CD4-positive, alpha-beta T cell treated with Interleukin-10 for 1 hour (primary cell): ENCODE results near the gene KCNQ1OT1.
"Not testable (repeated sequence)": the region's sequence is repeated elsewhere in the genome, so short reads cannot be mapped to it uniquely, and the experiment has no call there.

Experiments used
- DNase-seq: peaks from one replicate; pipeline ENCODE4 v3.0.0-alpha.2; 2020

Gene KCNQ1OT1

GRCh38 chr11:2650343-2650867 lies 49.4 kb downstream of the KCNQ1OT1 start:
- DNase-seq = no peak

GRCh38 chr11:2649848-2650247 lies 49.9 kb downstream of the KCNQ1OT1 start:
- DNase-seq = no peak

- no peak for DNase-seq
These were observed 50.4 kb downstream of the KCNQ1OT1 start for GRCh38 chr11:2649400-2649799.

DNA sequence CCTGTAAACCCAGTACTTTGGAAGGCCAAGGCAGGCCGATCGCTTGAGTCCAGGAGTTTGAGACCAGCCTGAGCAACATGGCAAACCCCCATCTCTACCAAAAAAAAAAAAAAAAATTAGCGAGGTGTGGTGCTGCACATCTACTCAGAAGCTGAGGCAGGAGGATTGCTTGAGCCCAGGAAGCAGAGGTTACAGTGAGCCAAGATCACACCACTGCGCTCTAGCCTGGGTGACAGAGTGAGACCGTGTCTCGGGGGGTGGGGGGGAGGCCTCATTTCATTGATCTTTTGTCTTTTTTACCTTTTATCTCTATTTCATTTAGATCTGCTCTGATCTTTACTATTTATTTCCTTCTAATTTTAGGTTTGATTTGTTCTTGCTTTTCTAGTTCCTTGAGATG lies 51.8 kb downstream of the KCNQ1OT1 start:
- no peak for DNase-seq

GRCh38 chr11:2647167-2647566 lies 52.6 kb downstream of the KCNQ1OT1 start:
- no peak for DNase-seq

DNA sequence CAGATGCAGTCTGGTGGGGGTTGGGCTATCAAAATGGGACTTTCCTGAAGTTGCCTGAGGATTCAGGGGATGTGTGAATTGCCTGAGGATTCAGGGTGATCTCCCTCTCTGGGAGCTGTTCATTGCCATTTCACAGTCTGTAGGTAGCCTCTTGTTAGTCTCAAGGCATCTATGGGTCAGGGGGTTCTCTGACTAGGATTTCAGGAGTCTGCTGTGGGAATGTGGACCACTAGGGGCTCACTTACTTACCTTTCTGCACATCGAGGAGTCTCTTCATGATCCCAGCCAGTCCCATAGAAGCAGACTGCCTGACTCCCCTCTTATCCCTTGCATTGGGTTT lies 54.0 kb downstream of the KCNQ1OT1 start:
- no peak for DNase-seq

GRCh38 chr11:2644844-2645778 lies 54.7 kb downstream of the KCNQ1OT1 start:
- no peak for DNase-seq

GRCh38 chr11:2643746-2644145 lies 56.0 kb downstream of the KCNQ1OT1 start:
- no peak for DNase-seq

DNA sequence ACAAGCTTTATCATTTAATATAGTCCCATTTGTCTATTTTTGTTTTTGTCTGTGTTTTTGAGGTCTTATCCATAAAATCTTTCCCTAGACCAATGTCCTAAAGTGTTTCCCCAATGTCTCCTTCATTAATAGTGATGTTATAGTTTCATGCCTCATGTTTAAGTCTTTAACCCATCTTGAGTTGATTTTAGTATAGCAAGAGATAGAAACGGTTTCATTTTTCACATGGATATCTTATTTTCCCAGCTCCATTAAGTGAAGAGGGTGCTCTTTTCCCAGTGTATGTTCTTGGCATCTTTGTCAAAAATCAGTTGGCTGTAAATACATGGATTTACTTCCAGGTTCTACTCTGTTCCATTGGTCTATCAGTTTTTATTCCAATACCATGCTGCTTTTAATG lies 58.2 kb downstream of the KCNQ1OT1 start:
- DNase-seq = no peak

DNA sequence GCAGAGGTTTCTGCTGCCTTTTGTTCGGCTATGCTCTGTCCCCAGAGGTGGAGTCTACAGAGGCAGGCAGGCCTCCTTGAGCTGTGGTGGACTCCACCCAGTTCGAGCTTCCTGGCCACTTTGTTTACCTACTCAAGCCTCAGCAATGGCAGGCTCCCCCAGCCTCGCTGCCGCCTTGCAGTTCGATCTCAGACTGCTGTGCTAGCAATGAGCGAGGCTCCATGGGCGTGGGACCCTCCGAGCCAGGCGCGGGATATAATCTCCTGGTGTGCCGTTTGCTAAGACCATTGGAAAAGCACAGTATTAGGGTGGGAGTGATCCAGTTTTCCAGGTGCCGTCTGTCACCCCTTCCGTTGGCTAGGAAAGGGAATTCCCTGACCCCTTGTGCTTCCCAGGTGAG lies 60.0 kb downstream of the KCNQ1OT1 start:
- DNase-seq = not testable (repeated sequence)

- DNase-seq = no peak
These were observed 68.6 kb downstream of the KCNQ1OT1 start for GRCh38 chr11:2631161-2631560.

GRCh38 chr11:2630679-2631078 lies 69.1 kb downstream of the KCNQ1OT1 start:
- no peak for DNase-seq

GRCh38 chr11:2625183-2625582 lies 74.6 kb downstream of the KCNQ1OT1 start:
- no peak for DNase-seq

- no peak for DNase-seq
These were observed 77.9 kb downstream of the KCNQ1OT1 start for GRCh38 chr11:2621894-2622293.

DNA sequence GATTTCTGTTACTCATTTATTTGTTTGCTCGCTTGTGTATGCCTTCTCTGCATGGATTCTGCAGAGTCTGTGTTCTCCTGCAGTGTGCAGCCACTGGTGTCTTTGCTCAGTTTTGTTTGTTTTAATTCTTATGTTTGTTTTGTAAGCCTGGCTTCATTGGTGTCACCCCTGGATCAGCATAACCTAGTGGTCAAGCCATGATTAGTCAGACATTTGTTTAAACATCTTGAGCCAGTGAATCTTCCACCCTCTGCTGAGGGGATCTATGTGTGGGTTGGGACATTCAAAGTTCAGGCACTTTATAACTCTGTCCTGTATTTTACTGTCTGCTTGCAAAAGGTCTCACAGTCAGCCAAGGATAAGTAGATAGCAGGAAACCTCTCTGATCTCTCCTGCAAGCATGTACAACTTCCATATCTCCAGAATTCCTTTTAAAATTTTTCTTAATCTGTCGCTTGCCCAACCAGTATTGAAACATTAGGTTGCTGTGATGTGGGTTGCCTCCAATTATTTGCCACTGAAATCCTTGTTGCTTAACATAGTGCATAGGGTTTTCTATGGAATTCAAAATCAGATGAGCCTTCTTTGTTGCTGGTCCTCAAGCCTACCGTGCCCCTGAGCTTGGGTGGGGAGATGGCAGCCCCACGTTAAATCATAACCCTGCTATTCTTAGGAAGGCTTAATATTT lies 86.8 kb downstream of the KCNQ1OT1 start:
- DNase-seq = no peak

- DNase-seq = no peak
These were observed 90.4 kb downstream of the KCNQ1OT1 start for GRCh38 chr11:2609345-2609744.

DNA sequence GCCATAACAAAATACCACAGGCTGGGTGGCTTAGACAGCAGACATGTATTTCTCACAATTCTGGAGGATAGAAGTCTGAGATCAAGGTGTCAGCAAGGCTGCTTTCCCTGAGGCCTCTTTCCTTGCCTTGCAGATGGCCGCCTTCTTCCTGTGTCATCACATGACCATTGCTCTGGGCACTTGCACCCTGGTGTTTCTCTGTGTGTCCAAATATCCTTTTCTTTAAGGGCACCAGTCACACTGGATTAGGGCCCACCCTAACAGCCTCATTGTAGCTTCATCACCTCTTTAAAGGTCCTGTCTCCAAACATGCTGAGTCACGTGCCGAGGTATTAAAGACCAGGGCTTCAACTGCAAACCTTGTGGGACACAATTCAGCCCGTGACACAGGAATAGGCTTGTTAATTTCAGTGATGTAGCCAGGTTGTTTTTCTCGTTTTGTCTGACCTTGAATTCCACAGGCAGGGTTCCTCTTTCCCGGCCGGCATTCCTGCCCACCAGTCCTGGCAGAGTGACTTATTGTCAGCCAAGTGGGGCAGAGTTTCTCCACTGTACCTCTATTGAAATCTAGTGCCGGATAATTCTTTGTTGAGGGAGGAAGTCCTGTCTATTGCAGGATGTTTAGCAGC lies 100.1 kb downstream of the KCNQ1OT1 start:
- no peak for DNase-seq

- DNase-seq = no peak
These were observed 104.6 kb downstream of the KCNQ1OT1 start for GRCh38 chr11:2595204-2595603.

DNA sequence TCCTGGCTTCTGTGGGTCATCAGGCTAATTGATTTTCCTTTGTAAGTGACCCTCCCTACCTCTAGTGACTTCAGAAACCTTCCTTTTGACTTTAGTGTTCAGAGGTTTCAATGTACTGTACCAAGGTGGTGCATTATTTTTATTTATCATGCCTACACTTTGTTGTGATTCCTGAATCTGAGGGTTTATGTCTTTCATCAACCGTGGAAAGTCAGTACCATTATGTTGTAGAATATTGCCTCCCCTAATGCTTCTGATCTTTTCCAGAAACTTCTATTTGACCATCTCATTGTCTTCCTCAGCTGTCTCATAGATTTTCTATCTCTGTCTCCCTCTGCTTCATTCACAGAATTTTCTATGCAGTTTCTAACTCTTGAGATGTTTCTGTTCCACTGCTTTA lies 105.5 kb downstream of the KCNQ1OT1 start:
- no peak for DNase-seq

DNA sequence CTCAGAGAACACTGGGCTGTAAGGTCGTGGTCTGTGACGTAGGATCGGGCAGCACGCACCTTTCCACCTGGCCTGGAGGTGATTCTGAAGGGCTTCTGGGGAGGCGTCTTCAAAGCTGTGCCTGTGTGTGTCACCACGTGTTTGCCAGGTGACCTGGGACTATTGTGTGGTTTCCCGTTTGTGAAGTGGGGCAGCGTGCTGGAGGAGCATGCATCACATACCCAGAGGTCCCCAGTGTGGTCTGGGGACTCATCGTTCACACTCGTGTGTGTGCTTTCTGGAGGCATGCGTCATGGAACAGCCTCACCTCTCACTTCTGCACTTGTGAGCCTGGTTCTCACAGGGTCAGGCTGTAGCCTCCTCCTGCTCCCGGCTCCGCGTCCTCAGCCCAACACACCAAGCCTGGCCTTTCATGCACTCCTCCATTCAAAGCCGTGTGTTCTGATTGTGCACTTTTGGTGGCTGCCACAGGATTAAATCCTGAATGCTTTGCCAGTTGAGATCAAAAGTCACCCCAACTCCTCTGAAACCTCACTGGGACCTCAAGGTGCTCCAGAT lies 106.3 kb downstream of the KCNQ1OT1 start:
- no peak for DNase-seq

DNA sequence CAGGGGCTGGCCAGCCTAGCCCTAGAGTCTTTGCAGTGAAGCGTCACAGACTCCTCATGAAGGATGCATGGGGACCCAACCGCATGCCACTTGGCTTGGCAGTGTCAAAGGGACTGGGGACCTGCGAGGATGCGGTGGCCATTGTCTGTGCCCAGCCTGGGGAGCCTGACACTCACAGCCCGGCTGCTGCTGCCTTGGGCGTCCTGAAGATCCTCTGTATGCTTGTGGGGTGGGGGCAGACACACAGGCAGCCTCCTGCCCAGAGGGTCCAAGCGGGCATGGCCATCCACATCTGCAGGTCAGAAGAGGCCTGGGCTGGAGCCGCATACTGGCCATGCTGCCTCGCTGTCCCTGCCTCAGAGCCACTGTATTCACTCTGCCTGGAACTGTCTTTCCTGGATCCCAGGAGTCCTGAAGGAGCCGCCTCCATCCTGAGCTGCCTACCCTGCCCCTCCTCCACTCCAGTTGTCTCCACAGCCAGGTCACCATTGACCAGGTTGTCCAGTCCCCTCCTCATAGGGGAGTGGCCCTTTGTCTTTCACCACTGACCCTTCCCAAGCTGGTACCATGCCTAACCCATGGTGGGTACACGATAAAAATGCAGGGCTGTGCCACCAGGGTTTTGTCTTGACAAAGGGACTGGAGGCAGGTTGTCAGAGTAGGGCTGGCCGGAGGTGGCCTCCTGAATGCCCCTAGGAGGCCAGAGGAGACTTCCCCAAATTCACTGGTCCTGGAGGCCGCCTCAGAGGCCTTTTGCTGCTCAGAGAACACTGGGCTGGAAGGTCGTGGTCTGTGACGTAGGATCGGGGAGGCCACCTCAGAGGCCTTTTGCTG lies 107.0 kb downstream of the KCNQ1OT1 start:
- DNase-seq = no peak

- DNase-seq = no peak
These were observed 108.0 kb downstream of the KCNQ1OT1 start for GRCh38 chr11:2591805-2592204.
